NCI-H2029 (cell line): Measurements from ENCODE around the gene FRMD4A.
"Not testable (repeated sequence)": the region's sequence is repeated elsewhere in the genome, so short reads cannot be mapped to it uniquely, and the experiment has no call there.

Source experiments
- DNase-seq: peaks from one replicate; lab custom pipeline; 2025; lab: John Stamatoyannopoulos, UW

Gene FRMD4A

DNA sequence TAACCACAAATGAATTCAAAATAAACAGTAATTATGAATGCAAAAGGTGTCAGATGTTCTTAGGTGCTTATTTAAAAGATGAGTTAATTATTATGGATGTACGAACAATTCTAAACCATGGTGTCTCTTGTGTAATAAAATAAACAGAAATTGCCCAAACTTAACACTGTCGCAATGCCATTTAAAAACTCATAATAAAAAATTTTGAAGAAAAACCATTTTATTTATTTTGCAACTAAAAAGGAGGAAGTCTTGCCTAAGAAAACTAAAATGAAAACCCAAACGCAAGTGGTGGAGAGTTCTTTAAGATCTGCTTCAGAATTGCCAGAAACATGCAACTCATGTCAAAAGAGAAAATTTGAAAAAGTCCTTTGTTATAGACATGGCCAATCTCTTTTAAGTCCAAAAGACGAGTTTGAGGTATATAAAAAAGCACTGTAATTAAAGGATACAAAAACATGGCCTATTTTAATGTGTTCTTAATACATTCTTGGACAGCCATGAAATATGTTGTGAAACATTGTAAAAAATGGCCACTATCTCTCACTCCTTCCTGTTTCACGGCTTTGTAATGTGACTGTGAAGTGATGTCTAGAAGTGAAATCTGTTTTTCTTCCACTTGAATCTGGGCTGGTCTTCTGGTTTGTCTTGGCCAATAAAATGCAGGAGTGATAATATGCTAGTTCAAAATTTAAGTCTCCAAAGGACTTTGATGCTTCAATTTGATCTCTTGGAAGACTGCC is 421.0 kb downstream of the FRMD4A start:
- DNase-seq: no peak

DNA sequence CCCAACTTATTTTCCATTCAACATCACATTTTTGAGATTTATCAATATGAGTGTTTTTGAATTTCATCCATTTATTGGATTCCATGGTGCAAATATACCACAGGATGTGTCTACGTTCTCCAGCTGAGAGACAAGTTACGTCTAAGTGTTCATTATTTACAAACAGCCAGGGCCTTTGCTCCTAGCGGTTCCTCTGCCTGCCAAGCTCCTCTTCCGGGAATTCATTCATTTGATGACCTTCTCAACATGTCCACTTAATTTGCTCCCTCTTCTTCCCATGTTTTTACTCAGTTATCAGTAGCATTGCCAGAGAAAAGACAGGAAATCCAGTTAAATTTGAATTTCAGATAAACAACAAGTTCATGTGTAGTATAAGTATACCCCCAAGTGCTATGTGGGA is 422.2 kb downstream of the FRMD4A start:
- no peak for DNase-seq

DNA sequence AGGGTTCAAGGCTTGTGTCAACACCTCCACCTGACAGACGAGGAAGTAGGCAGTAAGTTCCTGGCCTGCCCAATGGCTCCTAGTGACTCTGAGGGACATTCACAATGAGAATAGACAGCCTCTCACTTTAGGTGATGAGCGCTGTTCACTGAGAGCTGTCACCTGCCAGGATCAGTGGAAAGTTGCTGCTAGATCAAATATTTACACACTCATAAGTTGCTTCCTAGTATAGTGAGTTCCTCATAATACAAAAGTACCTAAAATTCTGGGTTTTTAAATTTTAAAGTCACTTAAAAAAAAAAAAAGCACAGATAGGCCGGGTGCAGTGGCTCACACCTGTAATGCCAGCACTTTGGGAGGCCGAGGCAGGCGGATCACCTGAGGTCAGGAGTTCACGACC is 423.2 kb downstream of the FRMD4A start:
- DNase-seq: no peak

DNA sequence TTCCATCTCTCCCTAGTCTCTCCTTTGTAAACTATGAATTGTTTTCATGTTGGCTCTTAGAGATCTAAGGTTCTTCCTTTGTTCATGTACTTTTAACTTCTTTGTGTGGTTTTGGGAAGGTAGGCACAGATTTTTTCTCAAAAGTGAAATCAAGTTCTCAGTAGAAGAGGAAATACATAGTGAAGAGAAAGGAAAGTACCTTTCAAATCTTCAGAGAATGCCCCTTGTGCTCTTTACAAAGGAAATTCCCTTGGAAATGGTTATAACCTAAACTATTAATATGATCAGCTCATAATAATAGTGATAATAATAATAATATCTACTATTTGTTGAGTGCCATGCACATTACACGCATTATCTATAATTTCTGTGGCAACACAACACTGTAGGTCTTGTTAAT is 425.4 kb downstream of the FRMD4A start:
- DNase-seq: no peak

DNA sequence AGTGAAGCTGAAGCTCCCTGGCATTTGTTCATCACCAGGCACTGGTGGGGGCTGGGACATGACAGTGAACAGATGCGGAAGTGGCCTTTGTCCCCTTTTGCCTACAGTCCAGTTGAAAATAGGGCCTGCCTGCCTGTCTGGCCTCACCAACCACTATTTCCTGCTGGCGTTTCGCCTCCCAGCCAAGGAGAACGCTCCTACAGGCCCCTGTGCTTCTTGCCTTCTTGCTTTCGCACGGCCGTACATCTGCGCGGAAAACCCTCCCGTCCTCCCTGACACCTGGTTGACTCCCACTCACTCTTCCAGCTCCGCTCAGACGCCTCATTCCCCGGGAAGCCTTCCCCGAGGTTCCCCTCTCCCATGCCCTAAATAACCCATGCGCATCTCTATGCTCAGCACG is 426.7 kb downstream of the FRMD4A start:
- DNase-seq: no peak

DNA sequence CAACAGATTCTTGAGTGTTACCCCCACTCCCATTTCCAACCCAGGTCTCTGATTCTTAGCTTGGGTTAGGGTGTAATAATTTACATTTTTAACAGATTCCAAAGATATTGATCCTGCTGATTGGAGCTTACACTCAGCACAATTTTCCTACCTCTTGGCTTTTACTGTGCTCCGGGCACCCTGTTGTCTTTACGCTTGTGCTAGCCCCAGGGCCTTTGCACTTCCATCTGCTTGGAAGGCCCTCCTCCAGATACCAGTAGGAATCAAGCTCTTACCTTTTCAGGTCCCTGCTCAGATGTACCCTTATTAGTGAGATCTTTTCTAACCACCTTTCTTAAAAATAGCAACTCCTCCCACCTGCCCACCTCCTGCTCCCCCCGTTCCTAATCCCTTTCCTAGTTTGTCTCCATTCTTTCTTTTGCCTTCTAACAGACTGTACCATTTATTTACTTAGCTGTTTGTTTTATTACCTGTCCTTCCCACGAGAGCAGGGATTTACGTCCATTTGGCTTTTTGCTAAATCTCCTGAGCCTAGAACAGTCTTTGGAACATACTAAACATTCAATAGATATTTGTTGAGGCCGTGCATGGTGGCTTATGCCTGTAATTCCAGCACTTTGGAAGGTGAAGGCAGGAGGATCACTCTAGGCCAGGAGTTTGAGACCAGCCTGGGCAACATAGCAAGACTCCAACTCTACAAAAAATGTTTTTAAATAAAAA is 427.7 kb downstream of the FRMD4A start:
- no peak for DNase-seq

DNA sequence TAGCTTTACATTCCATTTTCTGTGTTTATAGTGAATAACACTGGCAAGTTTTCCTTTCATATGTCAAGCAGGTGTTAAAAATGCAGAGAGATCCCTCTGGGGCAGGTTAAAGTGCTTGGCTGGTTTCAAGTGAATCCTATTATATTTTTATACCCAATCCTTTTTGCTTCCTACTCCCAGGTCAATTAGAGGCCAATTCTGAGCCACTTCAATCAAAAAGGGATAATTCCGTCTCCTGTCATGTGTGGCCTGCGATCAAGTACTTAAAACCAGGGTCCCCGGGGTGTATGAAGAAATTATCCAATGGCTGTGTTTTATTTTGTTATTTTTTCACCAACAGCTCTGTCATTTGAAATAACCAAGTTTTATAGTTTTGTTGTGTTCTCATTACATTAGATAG is 430.8 kb downstream of the FRMD4A start:
- no peak for DNase-seq

DNA sequence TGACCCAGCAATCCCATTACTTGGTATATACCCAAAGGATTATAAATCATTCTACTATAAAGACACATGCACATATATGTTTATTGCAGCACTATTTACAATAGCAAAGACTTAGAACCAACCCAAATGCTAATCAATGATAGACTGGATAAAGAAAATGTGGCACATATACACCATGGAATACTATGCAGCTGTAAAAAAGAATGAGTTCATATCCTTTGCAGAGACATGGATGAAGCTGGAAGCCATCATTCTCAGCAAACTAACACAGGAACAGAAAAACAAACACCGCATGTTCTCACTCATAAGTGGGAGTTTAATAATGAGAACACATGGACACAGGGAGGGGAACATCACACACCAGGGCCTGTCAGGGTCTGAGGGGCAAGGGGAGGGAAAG is 434.6 kb downstream of the FRMD4A start:
- not testable (repeated sequence) for DNase-seq

DNA sequence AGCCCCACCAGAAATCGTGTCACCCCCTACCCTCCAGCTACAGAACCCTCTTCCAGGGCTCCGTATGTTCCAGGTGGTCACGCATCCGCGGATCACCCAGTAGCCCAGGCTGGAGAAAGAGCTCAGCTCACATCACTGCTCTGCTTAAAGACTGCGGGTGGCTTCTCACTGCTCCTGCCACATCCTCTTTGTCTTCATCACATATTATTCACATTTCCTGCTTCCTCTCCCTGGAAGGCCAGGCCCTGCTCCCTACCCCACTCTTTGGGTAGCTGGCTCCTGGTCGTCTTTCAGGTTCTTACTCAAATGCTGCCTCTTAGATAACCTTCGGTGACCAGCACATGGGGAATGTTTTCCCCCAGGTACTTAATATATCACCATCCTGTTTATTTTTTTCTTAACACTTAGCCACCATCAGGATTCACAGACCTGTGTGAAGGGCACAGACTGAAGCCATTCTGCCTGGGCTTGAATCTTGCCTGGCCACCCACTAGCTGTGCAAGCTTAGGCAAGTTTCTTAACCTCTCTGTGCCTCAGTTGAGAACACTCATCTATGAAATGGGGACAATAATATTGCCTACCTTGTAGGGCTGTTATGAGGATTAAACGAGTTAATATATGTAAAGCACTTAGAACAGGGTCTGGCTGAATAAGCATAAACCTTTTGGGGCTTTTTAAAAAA is 436.2 kb downstream of the FRMD4A start:
- no peak for DNase-seq

DNA sequence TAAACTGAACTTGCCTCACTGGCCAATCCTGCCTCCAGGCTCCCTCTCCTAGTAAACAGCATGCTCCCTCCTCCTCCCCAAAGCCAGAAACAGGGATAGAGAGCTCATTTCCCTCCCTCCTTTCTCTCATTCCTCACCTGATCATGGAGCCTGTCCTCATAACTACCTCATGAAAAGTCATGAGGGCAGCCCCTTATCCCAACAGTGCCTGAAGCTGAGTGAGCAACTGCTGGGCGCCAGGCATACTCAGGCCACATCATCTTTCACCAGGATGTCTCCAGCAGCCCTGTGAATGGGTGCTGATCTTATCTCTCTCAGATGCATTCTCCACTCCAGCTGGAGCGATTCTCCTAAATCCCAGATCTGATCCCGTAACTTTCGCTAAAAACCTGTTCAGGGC is 436.8 kb downstream of the FRMD4A start:
- no peak for DNase-seq

DNA sequence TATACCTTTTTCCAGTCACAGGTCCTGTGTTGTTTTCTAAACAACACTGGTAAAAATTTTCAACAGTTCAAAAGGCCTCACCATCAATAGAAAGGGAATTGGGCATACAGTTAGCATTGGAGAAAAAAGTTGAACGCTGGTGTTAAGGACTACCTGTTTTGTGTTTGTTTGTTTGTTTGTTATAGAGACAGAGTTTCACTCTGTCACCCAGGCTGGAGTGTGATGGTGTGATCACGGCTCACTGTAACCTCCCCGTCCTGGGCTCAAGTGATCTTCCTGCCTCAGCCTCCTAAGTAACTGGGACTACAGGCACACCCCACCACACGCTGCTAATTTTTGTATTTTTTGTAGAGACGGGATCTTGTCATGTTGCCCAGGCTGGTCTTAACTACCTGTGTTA is 437.9 kb downstream of the FRMD4A start:
- no peak for DNase-seq

DNA sequence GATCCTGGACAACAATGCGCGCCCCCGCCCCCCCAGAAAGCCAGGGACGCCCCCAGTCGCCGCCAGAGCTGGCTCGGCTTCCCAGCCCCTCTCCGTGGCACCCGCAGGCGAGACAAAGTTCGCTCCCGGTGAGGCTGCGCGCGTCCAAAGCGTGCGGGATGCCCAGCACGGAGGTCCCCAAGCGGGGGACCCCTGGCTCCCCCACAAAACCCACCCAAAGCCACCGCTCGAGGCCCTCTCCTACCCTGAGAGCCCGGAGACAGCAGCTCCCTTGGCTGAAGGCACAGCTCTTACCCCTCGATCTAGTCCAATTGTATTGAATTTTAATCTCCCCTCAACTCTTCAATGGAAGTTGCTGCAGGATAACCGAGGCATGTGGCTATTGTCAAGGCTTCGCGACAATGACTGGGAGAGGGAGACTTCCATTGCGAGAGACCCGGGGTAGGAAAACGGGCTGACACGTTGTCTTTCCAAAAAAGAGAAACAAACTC is 438.7 kb downstream of the FRMD4A start:
- no peak for DNase-seq

DNA sequence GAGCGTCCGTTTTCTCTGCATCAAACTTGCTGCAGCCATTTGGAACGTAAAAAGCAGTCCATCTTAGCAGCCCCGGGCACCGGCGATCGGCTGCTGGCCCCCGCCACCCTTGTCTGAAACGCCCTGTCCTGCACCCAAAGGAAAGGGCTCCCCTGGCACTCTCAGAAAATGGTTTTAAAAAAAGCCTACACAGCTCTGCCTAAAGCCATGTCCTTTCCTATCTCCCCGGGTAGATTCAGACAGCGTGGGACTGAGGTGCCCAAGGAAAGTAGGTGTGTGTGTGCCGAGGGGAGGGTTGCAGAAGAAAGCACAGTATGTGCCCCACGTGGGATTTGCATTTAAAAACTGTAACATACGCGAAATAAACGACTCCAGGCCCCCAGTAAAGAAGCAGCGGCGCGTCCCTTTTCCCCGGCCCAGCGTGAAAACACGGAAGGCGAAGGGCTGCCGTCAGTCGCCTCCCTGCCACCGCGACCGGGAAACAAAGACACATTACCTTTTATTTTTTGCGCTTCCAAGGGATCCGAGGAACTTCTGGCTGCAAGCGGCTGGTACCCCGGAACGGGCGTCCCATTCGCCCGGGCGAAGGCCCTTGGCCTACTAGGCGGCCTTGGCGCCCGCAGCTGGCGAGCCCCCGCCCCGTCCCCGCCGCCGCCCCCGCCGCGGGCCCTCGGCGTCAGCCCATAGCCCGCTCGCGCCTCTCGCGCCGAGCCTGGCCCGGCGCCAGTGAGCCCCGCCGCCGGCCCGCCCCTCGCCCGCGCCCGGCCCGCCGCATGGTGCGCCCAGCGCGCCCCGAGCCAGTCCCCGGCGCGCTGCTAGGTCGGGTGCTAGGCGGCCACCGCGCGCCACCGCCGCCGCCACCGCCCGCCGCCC is 439.4 kb downstream of the FRMD4A start:
- no peak for DNase-seq

DNA sequence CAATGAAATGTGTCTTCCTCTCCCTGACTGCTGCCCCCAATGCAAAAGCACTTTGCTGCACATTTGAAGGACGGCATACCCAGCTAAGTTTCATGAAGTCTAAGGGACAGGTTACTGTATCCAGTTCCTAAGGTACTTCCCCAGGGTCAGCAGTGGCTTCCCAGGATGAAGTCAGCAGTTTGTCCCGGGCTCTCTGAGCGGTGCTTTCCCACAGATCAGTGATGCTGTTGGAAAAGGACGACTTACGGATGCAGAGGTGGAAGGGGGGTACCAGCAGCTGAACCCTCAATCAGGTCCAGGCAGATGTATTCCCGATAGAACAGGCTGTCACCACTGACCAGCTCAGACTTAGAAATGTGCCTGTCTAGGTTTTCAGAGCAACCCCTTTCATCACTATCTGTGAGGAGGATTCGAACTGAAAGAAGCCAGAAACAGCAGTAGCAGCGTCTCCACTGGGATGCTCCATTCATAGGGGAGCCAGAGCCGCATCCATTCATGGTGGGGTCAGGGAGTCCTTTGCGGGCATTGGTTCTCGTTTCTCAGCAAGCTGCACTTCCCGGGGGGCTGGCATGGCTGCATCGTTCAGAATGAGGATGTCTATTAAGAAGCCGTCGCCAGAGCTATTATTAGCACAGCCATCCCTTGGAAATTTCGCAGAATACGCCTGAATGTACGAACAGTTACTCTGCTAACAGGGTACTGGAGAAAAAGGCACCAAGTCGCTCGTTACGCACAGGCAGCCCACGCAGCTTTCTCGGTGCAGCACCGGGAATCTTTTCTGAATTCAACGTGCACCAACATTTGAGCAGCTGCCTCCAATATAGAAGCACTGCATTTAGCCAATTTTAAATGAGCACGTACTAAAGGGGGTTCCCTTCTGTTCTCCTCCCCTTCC is 440.2 kb downstream of the FRMD4A start:
- DNase-seq: no peak

DNA sequence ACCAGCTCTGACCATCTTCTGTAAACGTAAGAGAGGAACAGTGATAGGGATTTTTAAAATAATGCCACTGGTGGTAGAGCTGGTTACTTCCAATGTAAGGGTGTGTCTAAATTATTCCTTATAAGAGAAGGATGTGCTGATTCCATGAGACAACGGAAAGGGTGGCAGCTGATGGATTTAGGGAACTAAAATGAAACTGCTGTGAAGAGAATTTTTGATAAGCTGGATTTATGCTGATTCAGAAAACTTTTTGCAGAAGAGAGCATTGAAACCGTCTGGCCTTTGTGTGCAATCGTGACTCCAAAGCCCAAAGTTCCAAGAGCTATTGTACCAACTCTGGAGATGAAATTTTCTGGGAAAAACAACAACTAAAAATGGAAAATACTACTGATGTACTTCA is 443.0 kb downstream of the FRMD4A start:
- no peak for DNase-seq

DNA sequence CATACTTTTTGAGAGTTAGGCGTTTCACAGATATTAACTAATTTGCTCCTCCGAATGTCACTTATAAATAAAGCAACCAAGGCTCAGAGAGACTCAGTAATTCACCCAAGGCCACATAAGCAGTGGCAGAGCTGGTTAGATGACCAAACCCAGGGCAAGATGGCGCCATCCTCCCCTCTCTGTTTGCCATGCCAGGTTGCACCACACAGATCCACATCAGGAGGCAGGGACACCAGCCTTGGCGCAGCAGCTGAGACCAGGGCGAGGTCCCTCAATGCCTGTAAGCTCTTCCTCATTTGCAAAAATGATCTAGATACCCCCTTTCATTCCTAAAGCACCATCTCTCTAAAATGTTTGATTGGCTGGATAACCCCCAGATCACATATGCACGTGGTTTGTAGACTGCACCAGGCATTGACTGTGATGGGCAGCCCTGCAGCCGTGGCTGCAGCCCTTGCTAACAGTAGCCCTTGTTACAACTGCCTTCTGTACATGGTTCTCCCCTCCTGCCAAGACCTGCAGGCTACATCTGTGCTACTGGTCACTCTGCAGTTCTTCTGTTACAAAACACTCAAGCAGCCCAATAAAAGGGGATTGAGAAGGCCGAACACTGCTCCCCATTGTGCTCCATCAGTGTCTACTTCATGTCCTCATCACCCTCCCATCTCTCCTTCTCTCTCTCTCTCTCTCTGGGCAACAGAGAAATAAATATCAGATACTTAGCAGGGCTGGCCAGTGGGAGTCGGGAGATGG is 445.3 kb downstream of the FRMD4A start:
- no peak for DNase-seq

DNA sequence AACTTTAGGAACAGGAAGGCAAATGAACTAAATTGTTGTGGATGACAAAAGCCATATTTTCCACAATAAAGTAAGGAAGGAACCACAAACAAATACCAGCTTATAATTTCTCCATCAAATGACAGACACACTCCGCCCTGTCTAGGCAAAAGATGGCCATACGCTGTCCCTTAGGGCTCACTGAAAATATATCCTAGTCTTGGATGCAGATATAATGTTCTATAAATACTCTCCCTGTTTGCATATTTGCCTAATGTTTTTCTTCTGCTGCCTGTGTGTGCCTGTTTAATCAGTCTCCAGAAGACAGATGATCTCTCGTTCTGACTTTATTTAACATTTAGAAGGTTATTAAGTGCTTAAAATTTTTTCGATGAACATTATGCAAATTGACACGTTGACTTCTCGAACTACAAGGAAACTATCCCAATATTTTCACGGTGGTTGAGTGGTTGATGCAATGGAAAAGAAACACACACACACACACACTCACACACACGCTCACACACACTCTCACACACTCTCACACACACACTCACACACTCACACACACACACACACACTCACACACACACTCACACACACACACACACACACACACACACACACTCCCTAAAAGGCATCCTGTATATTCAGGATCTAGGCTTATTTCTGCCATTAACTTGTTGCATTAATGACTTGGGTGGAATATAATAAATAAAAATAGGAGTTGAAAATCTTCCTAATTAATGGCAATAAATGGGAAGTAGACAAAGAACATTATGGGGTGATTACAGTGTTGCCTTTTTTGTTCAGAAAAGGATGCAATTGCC is 446.9 kb downstream of the FRMD4A start:
- DNase-seq: no peak

DNA sequence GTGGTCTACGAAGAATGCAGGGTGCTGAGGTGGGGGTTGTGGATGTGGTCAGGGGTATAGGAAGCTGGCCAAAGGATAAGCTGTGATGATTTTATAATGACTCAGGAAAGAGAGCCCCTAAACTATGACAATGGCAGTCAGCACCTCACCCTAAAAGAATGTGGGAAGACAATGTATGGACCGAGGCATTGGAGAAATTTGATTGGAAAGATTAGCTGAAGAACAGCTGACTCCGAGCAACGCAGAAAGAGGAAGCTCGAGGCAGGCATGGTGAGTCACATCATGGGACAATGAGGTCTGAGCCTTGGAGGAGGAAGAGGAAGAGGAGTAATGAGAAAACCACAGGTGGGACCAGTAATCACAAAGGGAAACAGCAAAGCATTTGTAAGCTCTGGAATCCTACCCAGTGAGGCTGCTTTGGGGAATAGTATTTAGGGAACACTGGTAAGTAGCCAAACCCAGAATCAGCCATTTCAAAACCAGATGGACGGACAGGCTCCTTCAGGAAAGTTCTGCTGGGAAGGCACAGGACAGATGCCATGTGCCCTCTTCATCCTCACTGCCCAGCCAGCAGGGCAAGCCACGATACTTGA is 448.5 kb downstream of the FRMD4A start:
- no peak for DNase-seq

DNA sequence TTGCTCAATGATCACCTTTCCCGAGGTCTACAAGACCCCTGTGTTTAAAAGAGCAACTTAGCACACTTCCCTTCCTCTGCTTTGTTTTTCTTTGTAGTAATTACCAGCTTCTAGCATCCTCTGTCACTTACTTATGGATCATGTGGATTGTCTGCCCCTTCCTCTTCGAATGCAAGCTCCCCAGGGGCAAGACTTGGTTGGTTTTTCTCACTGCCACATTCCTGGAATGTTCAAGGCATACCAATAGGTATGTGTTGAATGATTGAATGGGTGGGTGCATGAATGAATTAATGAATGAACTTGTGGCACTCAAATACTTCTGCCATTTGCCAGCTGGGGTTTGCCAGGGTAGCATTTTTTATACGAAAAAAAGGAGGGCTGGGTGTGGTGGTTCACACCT is 450.0 kb downstream of the FRMD4A start:
- no peak for DNase-seq
